ENCODE results near the gene SIK3.

DNA sequence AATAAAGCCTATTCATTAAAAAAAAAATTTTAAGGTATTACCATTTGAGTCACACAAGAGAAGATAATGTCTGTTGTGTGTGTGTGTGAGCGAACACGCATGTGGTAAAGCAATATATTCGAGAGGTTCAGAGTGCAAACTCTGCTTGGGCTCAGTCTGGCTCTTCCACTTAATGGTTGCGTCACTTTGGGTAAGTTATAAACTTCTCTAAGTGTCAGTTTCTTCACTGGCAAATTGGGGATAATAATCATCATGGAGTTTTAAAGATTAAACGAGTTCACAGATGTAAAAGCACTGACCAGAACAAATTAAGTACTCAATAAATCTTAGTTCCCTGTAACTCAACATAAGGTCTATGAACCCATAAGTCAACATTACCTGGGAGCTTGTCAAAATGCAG is 37.0 kb downstream of the SIK3 start:
- TF ChIP-seq POLR2A (IDR thresholded peaks at IDR 0.05) = no peak
- TF ChIP-seq, protein P1, sequence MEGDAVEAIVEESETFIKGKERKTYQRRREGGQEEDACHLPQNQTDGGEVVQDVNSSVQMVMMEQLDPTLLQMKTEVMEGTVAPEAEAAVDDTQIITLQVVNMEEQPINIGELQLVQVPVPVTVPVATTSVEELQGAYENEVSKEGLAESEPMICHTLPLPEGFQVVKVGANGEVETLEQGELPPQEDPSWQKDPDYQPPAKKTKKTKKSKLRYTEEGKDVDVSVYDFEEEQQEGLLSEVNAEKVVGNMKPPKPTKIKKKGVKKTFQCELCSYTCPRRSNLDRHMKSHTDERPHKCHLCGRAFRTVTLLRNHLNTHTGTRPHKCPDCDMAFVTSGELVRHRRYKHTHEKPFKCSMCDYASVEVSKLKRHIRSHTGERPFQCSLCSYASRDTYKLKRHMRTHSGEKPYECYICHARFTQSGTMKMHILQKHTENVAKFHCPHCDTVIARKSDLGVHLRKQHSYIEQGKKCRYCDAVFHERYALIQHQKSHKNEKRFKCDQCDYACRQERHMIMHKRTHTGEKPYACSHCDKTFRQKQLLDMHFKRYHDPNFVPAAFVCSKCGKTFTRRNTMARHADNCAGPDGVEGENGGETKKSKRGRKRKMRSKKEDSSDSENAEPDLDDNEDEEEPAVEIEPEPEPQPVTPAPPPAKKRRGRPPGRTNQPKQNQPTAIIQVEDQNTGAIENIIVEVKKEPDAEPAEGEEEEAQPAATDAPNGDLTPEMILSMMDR (IDR thresholded peaks at IDR 0.05) = no peak
- TF ChIP-seq POLR2AphosphoS5 (IDR thresholded peaks at IDR 0.05) = no peak

Data from prostate gland (tissue), 2 donors.